ENCODE measurements around the gene TMEM236. TPM values are rescaled to one million over a fixed set of nuclear protein-coding genes. Genes with fewer than 3 reads are reported as not detected.

Gene TMEM236
- total RNA-seq, 1 donor from 2014 or later = 0.16 TPM

GRCh38 chr10:17831341-17831740 is 79.3 kb downstream of the TMEM236 start:
- DNase-seq = no peak

- no peak for DNase-seq
Measured at GRCh38 chr10:17831896-17832295, 79.9 kb downstream of the TMEM236 start.

DNA sequence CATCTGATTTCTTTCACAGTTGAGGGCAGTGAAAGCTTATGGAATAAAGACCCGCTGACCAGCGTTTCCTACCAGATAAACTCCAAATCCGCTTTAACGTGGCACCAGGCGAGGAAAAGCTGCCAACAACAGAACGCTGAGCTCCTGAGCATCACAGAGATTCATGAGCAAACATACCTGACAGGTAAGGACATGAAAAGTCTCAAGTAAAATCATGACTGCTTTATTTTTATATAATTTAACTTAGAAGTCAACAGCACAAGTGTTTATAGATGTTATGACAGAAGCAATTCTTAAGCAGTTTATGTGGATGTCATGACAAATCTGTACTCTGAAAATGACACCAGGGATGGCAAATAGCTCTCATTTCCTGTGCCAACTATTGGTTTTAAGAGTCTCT is 81.7 kb downstream of the TMEM236 start:
- no peak for DNase-seq

- DNase-seq = no peak
Measured at GRCh38 chr10:17835688-17836087, 83.7 kb downstream of the TMEM236 start.

- DNase-seq = no peak
Measured at GRCh38 chr10:17836942-17837341, 84.9 kb downstream of the TMEM236 start.

DNA sequence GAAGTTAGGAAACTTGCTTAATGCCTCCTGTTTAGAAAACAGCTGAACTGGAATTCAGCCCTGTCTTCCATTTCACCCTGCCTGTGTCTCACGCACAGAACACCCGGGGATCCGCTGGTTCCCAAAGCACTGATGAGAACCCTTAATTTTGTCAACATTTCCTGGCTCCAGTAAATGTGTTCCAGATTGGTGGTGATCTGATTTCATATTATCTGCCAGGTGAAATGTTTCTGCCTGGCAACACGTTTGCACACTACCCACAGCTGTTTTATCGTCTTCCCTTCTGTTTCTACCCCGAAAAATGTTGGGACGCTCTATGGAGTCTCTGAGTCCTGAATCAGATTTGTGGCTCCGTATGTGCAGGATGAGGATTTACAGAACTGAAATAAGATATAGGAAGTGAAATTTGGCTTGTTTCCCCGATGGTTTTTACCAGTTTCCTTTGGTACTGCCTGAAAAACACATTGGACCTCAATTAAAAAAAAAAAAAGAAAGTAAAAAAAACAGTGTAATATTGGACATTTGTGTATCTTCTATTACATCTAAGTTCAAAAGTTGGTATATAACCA is 86.2 kb downstream of the TMEM236 start:
- no peak for DNase-seq

DNA sequence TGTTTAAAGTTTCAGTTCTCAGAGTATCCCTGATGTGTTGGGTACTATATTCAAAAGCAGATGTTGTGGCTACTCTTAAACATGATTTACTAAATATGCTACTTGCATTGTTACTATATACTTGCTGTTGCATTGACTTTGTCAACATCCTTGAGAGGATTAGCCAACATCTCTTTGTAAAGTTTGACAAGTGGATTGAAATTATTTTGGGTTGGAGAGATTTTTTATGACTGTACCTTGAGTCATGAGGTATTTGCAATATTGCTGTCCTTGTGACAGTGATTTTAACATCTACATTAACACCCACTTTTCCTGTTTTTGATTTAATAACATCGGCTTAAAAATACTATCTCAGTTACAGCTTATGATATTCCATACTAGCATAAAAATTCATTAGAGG is 89.0 kb downstream of the TMEM236 start:
- no peak for DNase-seq

- DNase-seq = no peak
Measured at GRCh38 chr10:17842641-17843040, 90.6 kb downstream of the TMEM236 start.

DNA sequence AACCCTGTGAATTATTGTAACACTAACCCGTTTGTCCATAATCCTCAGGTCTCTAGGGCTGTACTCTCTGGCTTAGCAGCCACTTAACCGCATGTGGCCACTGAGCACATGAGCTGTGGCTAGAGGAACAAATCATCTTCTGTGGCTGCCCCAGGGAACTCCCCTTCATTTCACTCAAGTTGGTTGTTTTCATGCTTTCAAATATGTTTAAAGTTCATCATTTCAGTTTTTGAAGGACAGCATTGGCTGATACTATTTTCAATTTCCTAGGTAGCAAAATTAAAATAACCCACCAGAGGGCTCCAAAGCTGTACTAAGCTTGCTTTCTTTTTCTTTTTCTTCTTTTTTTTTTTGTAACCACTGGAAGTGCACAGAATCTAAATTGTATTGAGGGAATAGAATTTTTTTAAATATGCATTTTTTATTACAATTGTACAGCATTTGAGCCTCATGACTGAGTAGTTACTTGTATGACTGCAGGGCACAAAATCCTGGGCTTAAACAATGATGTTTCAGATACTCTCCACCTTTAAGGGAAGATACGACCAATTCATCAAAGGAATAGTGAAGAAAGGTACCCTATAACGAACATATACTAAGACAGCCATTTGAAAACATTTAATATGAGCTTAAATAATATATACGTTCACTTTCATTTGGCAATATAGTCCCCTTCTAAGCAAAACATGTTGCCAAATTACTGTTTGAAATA is 95.7 kb downstream of the TMEM236 start:
- DNase-seq = no peak

DNA sequence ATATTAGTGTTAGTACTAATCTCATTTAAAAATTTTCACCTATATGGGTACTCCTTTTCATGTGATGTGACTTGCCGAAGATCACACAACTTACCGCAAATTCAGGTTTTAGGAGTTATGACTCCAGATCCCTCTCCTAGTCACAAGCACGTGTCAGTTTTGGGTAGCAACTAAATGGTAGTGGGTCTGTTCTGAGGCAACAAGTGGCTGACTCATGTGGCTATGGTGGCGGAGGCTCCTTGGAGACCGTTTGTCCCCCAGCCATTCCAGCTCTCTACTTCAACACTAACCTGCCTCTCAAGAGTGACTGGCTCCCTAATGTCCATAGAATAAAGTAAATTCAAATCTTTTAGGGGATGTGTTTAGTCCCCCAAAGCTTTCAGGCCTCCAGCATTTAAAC is 96.6 kb downstream of the TMEM236 start:
- no peak for DNase-seq

Small RNAs within 50 kb of the gene (small RNA-seq; reads per million reads assigned to genes)
- gene MIR511 = 0.32 reads per million, percentile 18 among the genes with 10 or more reads in this experiment

Other genes starting within 250 kb of the TMEM236 start
- gene HACD1, start 134.8 kb upstream of the TMEM236 start, total RNA-seq = 18.7 TPM
- gene STAM, start 108.0 kb upstream of the TMEM236 start, total RNA-seq = 34.8 TPM
- gene MRC1, start 57.1 kb downstream of the TMEM236 start, total RNA-seq = 4.5 TPM
- gene SLC39A12, start 199.7 kb downstream of the TMEM236 start, total RNA-seq = 2.2 TPM

Measured in occipital lobe (tissue), 3 donors.